K562 (cell line): ENCODE results near the gene B3GALT6. TPM values are rescaled to one million over a fixed set of nuclear protein-coding genes. Genes with fewer than 3 reads are reported as not detected.

Source experiments
- CBFB ChIP-seq: sonication (generic); formaldehyde crosslinking; IDR thresholded peaks from 2 replicates; pipeline ENCODE4 v1.4.0; 2020; ENCODE audit warnings: mild to moderate bottlenecking, missing genetic modification reagents
- DDX20 ChIP-seq: fragments of 450-650 bp; IDR thresholded peaks from 2 replicates; pipeline ENCODE4 v1.6.1; 2016; ENCODE audit warnings: missing genetic modification characterization, low read depth, mild to moderate bottlenecking, missing compliant biosample characterization, moderate library complexity
- GABPA ChIP-seq: fragments of 200-800 bp; sonication (Bioruptor generic); conservative IDR thresholded peaks from 2 replicates; pipeline ENCODE4 v1.6.1; 2016; ENCODE audit warnings: low read depth, missing genetic modification characterization, missing compliant biosample characterization
- HLTF ChIP-seq: fragments of 450-650 bp; IDR thresholded peaks from 2 replicates; pipeline ENCODE4 v1.6.1; 2016
- HSF4 ChIP-seq: fragments of 250-450 bp; sonication (Bioruptor Pico); IDR thresholded peaks from 2 replicates; pipeline ENCODE4 v2.1.2; 2022; ENCODE audit warnings: mild to moderate bottlenecking, moderate library complexity, borderline replicate concordance
- KDM1A ChIP-seq, 2 experiments: fragments of 450-650 bp; IDR thresholded peaks; 2 replicates each; pipeline ENCODE4 v1.6.1; 2016; ENCODE audit warnings: mild to moderate bottlenecking in 2 of 2
- MYBL2 ChIP-seq, 2 experiments: fragments of 450-650 bp in 1 of 2; sonication (generic) in 1 of 2; formaldehyde crosslinking in 1 of 2; IDR thresholded peaks; 2 replicates each; pipeline versions ENCODE4 v1.6.1 to v1.8.1; 2017 to 2022; ENCODE audit warnings: borderline replicate concordance in 1 of 2, inconsistent platforms in 1 of 2, low read depth in 1 of 2, mild to moderate bottlenecking in 1 of 2, missing genetic modification reagents in 1 of 2, moderate library complexity in 1 of 2
- MYNN ChIP-seq, 2 experiments: sonication (generic); formaldehyde crosslinking in 1 of 2; IDR thresholded peaks; 2 replicates each; pipeline versions ENCODE4 v1.5.0 to v1.6.1; 2016 to 2020; ENCODE audit warnings: antibody characterized with exemption in 1 of 2, missing genetic modification reagents in 1 of 2
- NBN ChIP-seq: fragments of 450-650 bp; IDR thresholded peaks from 2 replicates; pipeline ENCODE4 v1.6.1; 2016; ENCODE audit warnings: low read depth, mild to moderate bottlenecking
- NEUROD1 ChIP-seq: fragments of 150-350 bp; IDR thresholded peaks from 2 replicates; pipeline ENCODE4 v1.6.1; 2014; ENCODE audit warnings: borderline replicate concordance, low read length, low read depth; ENCODE audit not compliant: partially characterized antibody
- NFE2 ChIP-seq: IDR thresholded peaks from 2 replicates; pipeline ENCODE4 v1.6.1; 2014; ENCODE audit warnings: antibody characterized with exemption, low read depth
- NFRKB ChIP-seq: fragments of 450-650 bp; IDR thresholded peaks from 2 replicates; pipeline ENCODE4 v1.6.1; 2016; ENCODE audit warnings: low read depth
- PHTF2 ChIP-seq: fragments of 250-450 bp; sonication (Bioruptor Pico); IDR thresholded peaks from 2 replicates; pipeline ENCODE4 v1.5.0; 2021; ENCODE audit warnings: mild to moderate bottlenecking
- RBM22 ChIP-seq: fragments of 200-400 bp; formaldehyde crosslinking; IDR thresholded peaks from 2 replicates; pipeline ENCODE4 v1.6.1; 2018; ENCODE audit warnings: low read length, low read depth; ENCODE audit not compliant: poor library complexity, severe bottlenecking
- RFX7 ChIP-seq: fragments of 250-450 bp; sonication (Bioruptor Pico); IDR thresholded peaks from 2 replicates; pipeline ENCODE4 v1.5.1; 2021; ENCODE audit warnings: mild to moderate bottlenecking
- TSC22D4 ChIP-seq: fragments of 450-650 bp; IDR thresholded peaks from 2 replicates; pipeline ENCODE4 v1.6.1; 2016; ENCODE audit warnings: missing genetic modification characterization, missing biosample characterization, control low read depth
- XRCC4 ChIP-seq: IDR thresholded peaks from one replicate; pipeline ENCODE4 v1.6.1; 2011; ENCODE audit not compliant: insufficient read depth, insufficient read length; ENCODE audit errors: extremely low read depth
- ZNF445 ChIP-seq: fragments of 250-450 bp; sonication (Bioruptor Pico); IDR thresholded peaks from 2 replicates; pipeline ENCODE4 v1.4.0; 2020; ENCODE audit warnings: low read depth, mild to moderate bottlenecking, moderate library complexity
- ZNF764 ChIP-seq: fragments of 250-450 bp; sonication (Bioruptor Pico); IDR thresholded peaks from 2 replicates; pipeline ENCODE4 v1.4.0; 2020; ENCODE audit warnings: low read depth, mild to moderate bottlenecking, moderate library complexity
- polyA plus RNA-seq, 8 experiments: library from polyadenylated mRNA; depleted of rRNA in 4 of 8; stranded (reverse) in 5 of 8; unstranded in 3 of 8; fragments of >200 nt; fragmentation: Nextera tagmentation in 2 of 8; fragmentation: Illumina TruSeq in 1 of 8; extraction: Ambion mirVana in 2 of 8; extraction: Trizol in 1 of 8; gene quantifications; 2 replicates each; pipeline versions ENCODE4 v1.2.1 to v1.2.3, GENCODE V29; 2011 to 2014; ENCODE audit warnings: inconsistent platforms in 1 of 8, missing spikeins in 1 of 8
- total RNA-seq, 7 experiments: library from RNA; depleted of rRNA in 6 of 7; stranded (reverse); fragments of >200 nt in 6 of 7; fragmentation: Illumina TruSeq in 2 of 7; extraction: Trizol in 2 of 7; gene quantifications; 2 replicates each; pipeline versions ENCODE4 v1.2.1 to v1.2.3, GENCODE V29; 2011 to 2021; ENCODE audit warnings: low replicate concordance in 1 of 7
- TF ChIP-seq, protein P1 (sequence below): fragments of 150-350 bp; IDR thresholded peaks from 2 replicates; pipeline ENCODE4 v1.6.1; 2014; ENCODE audit warnings: low read depth, mild to moderate bottlenecking, low read length, borderline replicate concordance
- TF ChIP-seq, protein P2 (sequence below), 2 experiments: IDR thresholded peaks in 1 of 2; conservative IDR thresholded peaks in 1 of 2; 2 replicates each; pipeline ENCODE4 v1.6.1; 2016; ENCODE audit warnings: low read depth in 2 of 2, mild to moderate bottlenecking in 1 of 2, missing compliant biosample characterization in 1 of 2, missing genetic modification characterization in 1 of 2, moderate library complexity in 1 of 2
- TF ChIP-seq, protein P3 (sequence below): fragments of 250-450 bp; sonication (Bioruptor Pico); IDR thresholded peaks from 2 replicates; pipeline ENCODE4 v1.9.0; 2021; ENCODE audit warnings: mild to moderate bottlenecking

Gene B3GALT6
- total and polyA plus RNA-seq, 9 of the 15 experiments (the other 6 are each of a cell fraction or from before 2014, with no cell fraction given), result 0.68 to 29.8 (median 9.9) TPM

DNA sequence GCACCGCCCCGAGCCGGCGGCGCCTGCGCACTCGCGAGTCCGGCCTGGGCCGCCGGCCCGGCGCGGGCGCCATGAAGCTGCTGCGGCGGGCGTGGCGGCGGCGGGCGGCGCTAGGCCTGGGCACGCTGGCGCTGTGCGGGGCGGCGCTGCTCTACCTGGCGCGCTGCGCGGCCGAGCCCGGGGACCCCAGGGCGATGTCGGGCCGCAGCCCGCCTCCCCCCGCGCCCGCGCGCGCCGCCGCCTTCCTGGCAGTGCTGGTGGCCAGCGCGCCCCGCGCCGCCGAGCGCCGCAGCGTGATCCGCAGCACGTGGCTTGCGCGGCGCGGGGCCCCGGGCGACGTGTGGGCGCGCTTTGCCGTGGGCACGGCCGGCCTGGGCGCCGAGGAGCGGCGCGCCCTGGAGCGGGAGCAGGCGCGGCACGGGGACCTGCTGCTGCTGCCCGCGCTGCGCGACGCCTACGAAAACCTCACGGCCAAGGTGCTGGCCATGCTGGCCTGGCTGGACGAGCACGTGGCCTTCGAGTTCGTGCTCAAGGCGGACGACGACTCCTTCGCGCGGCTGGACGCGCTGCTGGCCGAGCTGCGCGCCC, at the start of gene B3GALT6 (continued):
- TF ChIP-seq RBM22 (no peak), XRCC4 (no peak), KDM1A (IDR thresholded peaks at IDR 0.05) (no peak), NBN (no peak), GABPA (tag) (peak; percentile 76), MYNN (IDR thresholded peaks at IDR 0.05) (no peak), MYNN (CRISPR knock-in tag; IDR thresholded peaks at IDR 0.05) (no peak), HSF4 (peak; percentile 41; the same call in 1 of the 2 replicates), RFX7 (CRISPR knock-in tag) (no peak), NFRKB (no peak), TSC22D4 (no peak), CBFB (CRISPR knock-in tag) (no peak), NEUROD1 (no peak), HLTF (no peak), NFE2 (no peak), MYBL2 (IDR thresholded peaks at IDR 0.05; ENCODE audit: low read depth) (no peak), MYBL2 (CRISPR knock-in tag; IDR thresholded peaks at IDR 0.05; ENCODE audit: borderline replicate concordance) (no peak), ZNF445 (CRISPR knock-in tag) (no peak), PHTF2 (no peak), DDX20 (tag) (no peak), ZNF764 (CRISPR knock-in tag) (no peak)
- TF ChIP-seq, protein P1, sequence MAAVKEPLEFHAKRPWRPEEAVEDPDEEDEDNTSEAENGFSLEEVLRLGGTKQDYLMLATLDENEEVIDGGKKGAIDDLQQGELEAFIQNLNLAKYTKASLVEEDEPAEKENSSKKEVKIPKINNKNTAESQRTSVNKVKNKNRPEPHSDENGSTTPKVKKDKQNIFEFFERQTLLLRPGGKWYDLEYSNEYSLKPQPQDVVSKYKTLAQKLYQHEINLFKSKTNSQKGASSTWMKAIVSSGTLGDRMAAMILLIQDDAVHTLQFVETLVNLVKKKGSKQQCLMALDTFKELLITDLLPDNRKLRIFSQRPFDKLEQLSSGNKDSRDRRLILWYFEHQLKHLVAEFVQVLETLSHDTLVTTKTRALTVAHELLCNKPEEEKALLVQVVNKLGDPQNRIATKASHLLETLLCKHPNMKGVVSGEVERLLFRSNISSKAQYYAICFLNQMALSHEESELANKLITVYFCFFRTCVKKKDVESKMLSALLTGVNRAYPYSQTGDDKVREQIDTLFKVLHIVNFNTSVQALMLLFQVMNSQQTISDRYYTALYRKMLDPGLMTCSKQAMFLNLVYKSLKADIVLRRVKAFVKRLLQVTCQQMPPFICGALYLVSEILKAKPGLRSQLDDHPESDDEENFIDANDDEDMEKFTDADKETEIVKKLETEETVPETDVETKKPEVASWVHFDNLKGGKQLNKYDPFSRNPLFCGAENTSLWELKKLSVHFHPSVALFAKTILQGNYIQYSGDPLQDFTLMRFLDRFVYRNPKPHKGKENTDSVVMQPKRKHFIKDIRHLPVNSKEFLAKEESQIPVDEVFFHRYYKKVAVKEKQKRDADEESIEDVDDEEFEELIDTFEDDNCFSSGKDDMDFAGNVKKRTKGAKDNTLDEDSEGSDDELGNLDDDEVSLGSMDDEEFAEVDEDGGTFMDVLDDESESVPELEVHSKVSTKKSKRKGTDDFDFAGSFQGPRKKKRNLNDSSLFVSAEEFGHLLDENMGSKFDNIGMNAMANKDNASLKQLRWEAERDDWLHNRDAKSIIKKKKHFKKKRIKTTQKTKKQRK, result no peak
- TF ChIP-seq, protein P2, sequence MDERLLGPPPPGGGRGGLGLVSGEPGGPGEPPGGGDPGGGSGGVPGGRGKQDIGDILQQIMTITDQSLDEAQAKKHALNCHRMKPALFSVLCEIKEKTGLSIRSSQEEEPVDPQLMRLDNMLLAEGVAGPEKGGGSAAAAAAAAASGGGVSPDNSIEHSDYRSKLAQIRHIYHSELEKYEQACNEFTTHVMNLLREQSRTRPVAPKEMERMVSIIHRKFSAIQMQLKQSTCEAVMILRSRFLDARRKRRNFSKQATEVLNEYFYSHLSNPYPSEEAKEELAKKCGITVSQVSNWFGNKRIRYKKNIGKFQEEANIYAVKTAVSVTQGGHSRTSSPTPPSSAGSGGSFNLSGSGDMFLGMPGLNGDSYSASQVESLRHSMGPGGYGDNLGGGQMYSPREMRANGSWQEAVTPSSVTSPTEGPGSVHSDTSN (CRISPR knock-in tag; IDR thresholded peaks at IDR 0.05; ENCODE audit: low read depth), result no peak
- TF ChIP-seq, protein P2 (tag; conservative IDR thresholded peaks at IDR 0.05; ENCODE audit: low read depth), result no peak
- TF ChIP-seq, protein P3, sequence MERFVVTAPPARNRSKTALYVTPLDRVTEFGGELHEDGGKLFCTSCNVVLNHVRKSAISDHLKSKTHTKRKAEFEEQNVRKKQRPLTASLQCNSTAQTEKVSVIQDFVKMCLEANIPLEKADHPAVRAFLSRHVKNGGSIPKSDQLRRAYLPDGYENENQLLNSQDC (CRISPR knock-in tag), result no peak
